Coronary artery (tissue), 2 donors: Measurements from ENCODE around the gene KLF15.

Experiments used
- DNase-seq: peaks from one replicate; pipeline ENCODE4 v3.0.0-alpha.2; 2017; ENCODE audit warnings: low spot score
- H3K27ac ChIP-seq, 2 donors: fragments of 200-600 bp; sonication (generic); one replicate each; pipeline ENCODE4 v1.5.1; 2016 to 2019
- H3K4me3 ChIP-seq: fragments of 200-600 bp; sonication (generic); 2 replicates; pipeline ENCODE4 v1.5.1; 2016; ENCODE audit warnings: mild to moderate bottlenecking, moderate library complexity
- TF ChIP-seq, protein P1 (sequence below): fragments of 200-600 bp; sonication (generic); IDR thresholded peaks from one replicate; pipeline ENCODE4 v1.5.1; 2019; ENCODE audit warnings: antibody characterized with exemption

KLF15 gene

GRCh38 chr3:126373682-126374601 lies 16.7 kb upstream of the KLF15 start:
- no peak overlapping the region for H3K4me3 ChIP-seq
- no peak for DNase-seq
- TF ChIP-seq, protein P1, sequence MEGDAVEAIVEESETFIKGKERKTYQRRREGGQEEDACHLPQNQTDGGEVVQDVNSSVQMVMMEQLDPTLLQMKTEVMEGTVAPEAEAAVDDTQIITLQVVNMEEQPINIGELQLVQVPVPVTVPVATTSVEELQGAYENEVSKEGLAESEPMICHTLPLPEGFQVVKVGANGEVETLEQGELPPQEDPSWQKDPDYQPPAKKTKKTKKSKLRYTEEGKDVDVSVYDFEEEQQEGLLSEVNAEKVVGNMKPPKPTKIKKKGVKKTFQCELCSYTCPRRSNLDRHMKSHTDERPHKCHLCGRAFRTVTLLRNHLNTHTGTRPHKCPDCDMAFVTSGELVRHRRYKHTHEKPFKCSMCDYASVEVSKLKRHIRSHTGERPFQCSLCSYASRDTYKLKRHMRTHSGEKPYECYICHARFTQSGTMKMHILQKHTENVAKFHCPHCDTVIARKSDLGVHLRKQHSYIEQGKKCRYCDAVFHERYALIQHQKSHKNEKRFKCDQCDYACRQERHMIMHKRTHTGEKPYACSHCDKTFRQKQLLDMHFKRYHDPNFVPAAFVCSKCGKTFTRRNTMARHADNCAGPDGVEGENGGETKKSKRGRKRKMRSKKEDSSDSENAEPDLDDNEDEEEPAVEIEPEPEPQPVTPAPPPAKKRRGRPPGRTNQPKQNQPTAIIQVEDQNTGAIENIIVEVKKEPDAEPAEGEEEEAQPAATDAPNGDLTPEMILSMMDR = no peak
- H3K27ac ChIP-seq = peak overlapping the region in 1 of 2 donors; percentile 74

DNA sequence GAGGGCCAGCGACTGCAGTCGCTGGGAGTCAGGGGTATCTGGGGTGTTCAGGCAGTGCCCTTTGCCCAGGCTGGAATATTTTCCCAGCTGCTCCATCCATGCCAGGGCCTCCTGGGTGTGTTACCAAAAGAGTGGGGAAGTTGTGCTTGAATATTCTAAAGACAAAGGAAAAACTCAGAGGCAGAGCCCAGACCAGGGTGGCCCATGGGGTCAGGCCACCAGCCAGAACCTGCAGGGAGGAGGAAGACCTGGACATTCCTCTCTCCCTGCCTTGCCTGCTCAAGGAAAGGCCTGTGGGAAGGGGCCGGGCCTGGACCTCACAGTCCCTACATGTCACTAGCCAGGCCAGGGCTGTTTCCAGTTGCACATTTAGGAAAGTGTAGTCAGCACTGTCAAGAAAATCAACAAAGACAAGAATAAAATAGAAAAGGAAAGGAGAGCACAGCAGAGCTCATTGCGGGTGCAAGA lies 16.0 kb upstream of the KLF15 start:
- no peak overlapping the region for H3K27ac ChIP-seq
- H3K4me3 ChIP-seq = no peak overlapping the region
- TF ChIP-seq, protein P1 = no peak
- no peak for DNase-seq

DNA sequence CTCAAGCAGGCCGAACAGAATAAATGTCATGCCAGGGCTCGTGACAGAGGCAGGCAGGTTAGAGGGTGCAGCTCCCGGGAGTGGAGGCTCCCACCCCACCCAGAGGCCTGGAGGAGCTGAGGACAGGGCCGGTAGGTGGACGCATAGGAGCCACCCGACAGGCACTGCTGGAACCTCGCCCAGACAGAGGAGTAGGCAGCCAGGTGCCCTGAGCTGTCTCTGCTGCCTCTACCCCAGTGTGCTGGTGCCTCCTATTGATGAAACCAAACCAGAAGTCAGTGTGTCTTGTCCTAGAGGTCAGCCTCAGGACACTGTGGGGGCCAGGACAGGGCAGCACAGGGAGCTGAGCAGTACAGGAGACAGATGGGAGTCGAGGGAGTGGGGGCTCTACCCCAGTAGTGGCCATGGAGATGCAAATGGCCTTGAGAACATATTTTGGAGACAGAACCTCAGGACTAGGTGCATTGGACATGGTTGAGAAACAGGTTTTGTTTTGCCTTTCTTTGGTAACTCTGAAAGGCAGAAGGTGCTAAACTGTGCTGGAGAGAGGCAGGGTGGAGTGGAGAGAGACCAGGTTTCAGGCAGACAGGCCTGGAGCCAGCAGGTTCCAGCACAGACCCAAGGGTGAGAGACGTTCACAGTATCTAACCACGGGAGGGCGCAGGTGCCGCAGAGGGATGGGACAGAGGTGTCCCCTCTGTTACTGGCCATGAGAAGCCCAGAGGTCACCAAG lies 15.4 kb upstream of the KLF15 start:
- no peak for DNase-seq
- Histone ChIP-seq H3K4me3 (no peak overlapping the region), H3K27ac (no peak overlapping the region)
- TF ChIP-seq, protein P1 = no peak

GRCh38 chr3:126371096-126371705 lies 14.0 kb upstream of the KLF15 start:
- Histone ChIP-seq H3K4me3 (no peak overlapping the region), H3K27ac (no peak overlapping the region)
- DNase-seq = no peak
- TF ChIP-seq, protein P1 = no peak

DNA sequence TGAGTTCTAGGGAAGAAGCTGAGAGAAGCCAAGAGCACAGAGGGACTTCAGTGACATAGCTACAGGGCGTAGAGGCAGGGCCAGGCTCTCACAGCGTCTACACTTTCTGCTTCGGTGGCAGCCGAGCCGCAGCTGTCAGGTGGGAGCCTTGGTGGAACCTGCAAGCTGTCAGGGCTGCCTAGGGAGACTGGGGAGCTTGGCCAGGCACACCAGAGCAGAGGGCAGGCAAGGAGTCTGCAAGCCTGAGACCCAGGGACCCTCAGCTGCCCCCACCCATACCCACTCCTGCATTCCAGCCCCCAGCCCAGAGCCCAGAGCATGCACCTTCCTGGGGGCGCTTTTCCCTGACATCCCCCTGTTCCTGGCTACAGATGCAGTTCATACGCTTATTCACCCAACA lies 13.4 kb upstream of the KLF15 start:
- TF ChIP-seq, protein P1 = no peak
- DNase-seq = no peak

GRCh38 chr3:126370055-126370454 lies 12.8 kb upstream of the KLF15 start:
- no peak overlapping the region for H3K4me3 ChIP-seq
- no peak overlapping the region for H3K27ac ChIP-seq
- DNase-seq = no peak
- TF ChIP-seq, protein P1 = no peak

More for the DNA sequence above, 13.4 kb upstream of the KLF15 start:
- Histone ChIP-seq H3K4me3 (no peak overlapping the region), H3K27ac (no peak overlapping the region)
